ENCODE data around the gene AGO3. TPM values are rescaled to one million over a fixed set of nuclear protein-coding genes. Genes with fewer than 3 reads are reported as not detected.
"Not testable (repeated sequence)": the region's sequence is repeated elsewhere in the genome, so short reads cannot be mapped to it uniquely, and the experiment has no call there.

Gene AGO3
- total RNA-seq, 2 experiments from 2014 or later, result 31.3 to 34.5 TPM

GRCh38 chr1:35959304-35959703, 28.4 kb downstream of the AGO3 start:
- TF ChIP-seq CTCF (IDR thresholded peaks at IDR 0.05), result no peak
- peaks cover 27% of the 10 kb centered on the region for H3K36me3 Mint-ChIP-seq (ENCODE audit: low read depth)
- no peak for ATAC-seq (ENCODE audit: poor library complexity)
- H3K27ac Mint-ChIP-seq, result no peak overlapping the region
- no peak for DNase-seq
- peaks cover 4% of the 10 kb centered on the region for H3K4me1 Mint-ChIP-seq (ENCODE audit: low read depth)
- Histone ChIP-seq H3K9me3 (ENCODE audit: control insufficient read depth in 1 of 2, insufficient read depth in 1 of 2, low read length in 2 of 2) (no peaks in the 10 kb centered on the region), H3K27ac (ENCODE audit: low read depth in 1 of 2, low read length in 2 of 2) (no peak overlapping the region), H3K36me3 (ENCODE audit: insufficient read depth, low read length) (peaks cover 6% of the 10 kb centered on the region), H3K27me3 (ENCODE audit: control insufficient read depth in 1 of 2, insufficient read depth in 2 of 2, low read length in 2 of 2) (no peaks in the 10 kb centered on the region), H3K4me1 (ENCODE audit: insufficient read depth, low read length) (no peaks in the 10 kb centered on the region), H3K4me3 (ENCODE audit: low read length) (no peak overlapping the region)
- H3K27me3 Mint-ChIP-seq, result no peaks in the 10 kb centered on the region
- POLR2A ChIA-PET, result interaction anchor here (1.2 kb wide), 1 partner anchor 29 kb away, joined by 3 read pairs; the partner anchor contains the start of gene AGO3
- intact Hi-C loops (cut with DNase I, micrococcal nuclease), result no loop called here
- peaks cover 2% of the 10 kb centered on the region for H3K9me3 Mint-ChIP-seq
- CTCF ChIA-PET, result no interaction called here
- no peak overlapping the region for H3K4me3 Mint-ChIP-seq

GRCh38 chr1:35962952-35963351, 32.0 kb downstream of the AGO3 start:
- ChIA-PET CTCF (no interaction called here), POLR2A (no interaction called here)
- no peak overlapping the region for H3K4me3 ChIP-seq (ENCODE audit: low read length)
- no peak overlapping the region for H3K27ac ChIP-seq (ENCODE audit: low read depth in 1 of 2, low read length in 2 of 2)
- peaks cover 12% of the 10 kb centered on the region for H3K4me1 Mint-ChIP-seq (ENCODE audit: low read depth)
- no peaks in the 10 kb centered on the region for H3K27me3 ChIP-seq (ENCODE audit: control insufficient read depth in 1 of 2, insufficient read depth in 2 of 2, low read length in 2 of 2)
- no peak for TF ChIP-seq CTCF (IDR thresholded peaks at IDR 0.05)
- no peaks in the 10 kb centered on the region for H3K9me3 ChIP-seq (ENCODE audit: control insufficient read depth in 1 of 2, insufficient read depth in 1 of 2, low read length in 2 of 2)
- no peak for DNase-seq
- H3K36me3 Mint-ChIP-seq (ENCODE audit: low read depth), result peaks cover 28% of the 10 kb centered on the region
- H3K36me3 ChIP-seq (ENCODE audit: insufficient read depth, low read length), result no peaks in the 10 kb centered on the region
- H3K4me3 Mint-ChIP-seq, result no peak overlapping the region
- intact Hi-C loops (cut with DNase I, micrococcal nuclease), result no loop called here
- no peak for ATAC-seq (ENCODE audit: poor library complexity)
- H3K27me3 Mint-ChIP-seq, result no peaks in the 10 kb centered on the region
- no peaks in the 10 kb centered on the region for H3K4me1 ChIP-seq (ENCODE audit: insufficient read depth, low read length)
- H3K27ac Mint-ChIP-seq, result no peak overlapping the region
- H3K9me3 Mint-ChIP-seq, result peaks cover 3% of the 10 kb centered on the region

GRCh38 chr1:35964277-35964676, 33.4 kb downstream of the AGO3 start:
- H3K27ac ChIP-seq (ENCODE audit: low read depth in 1 of 2, low read length in 2 of 2); H3K4me1 ChIP-seq (ENCODE audit: insufficient read depth, low read length); H3K27me3 Mint-ChIP-seq; H3K27ac Mint-ChIP-seq; H3K4me3 Mint-ChIP-seq; H3K9me3 ChIP-seq (ENCODE audit: control insufficient read depth in 1 of 2, insufficient read depth in 1 of 2, low read length in 2 of 2); intact Hi-C loops (cut with DNase I, micrococcal nuclease); POLR2A ChIA-PET; CTCF ChIA-PET; H3K36me3 ChIP-seq (ENCODE audit: insufficient read depth, low read length); DNase-seq; H3K9me3 Mint-ChIP-seq; H3K4me3 ChIP-seq (ENCODE audit: low read length); H3K4me1 Mint-ChIP-seq (ENCODE audit: low read depth); H3K27me3 ChIP-seq (ENCODE audit: control insufficient read depth in 1 of 2, insufficient read depth in 2 of 2, low read length in 2 of 2); ATAC-seq (ENCODE audit: poor library complexity): not testable (repeated sequence)
- peaks cover 41% of the 10 kb centered on the region for H3K36me3 Mint-ChIP-seq (ENCODE audit: low read depth)

- Histone ChIP-seq H3K4me1 (ENCODE audit: insufficient read depth, low read length) (no peaks in the 10 kb centered on the region), H3K9me3 (ENCODE audit: control insufficient read depth in 1 of 2, insufficient read depth in 1 of 2, low read length in 2 of 2) (no peaks in the 10 kb centered on the region), H3K27ac (ENCODE audit: low read depth in 1 of 2, low read length in 2 of 2) (no peak overlapping the region), H3K27me3 (ENCODE audit: control insufficient read depth in 1 of 2, insufficient read depth in 2 of 2, low read length in 2 of 2) (no peaks in the 10 kb centered on the region), H3K4me3 (ENCODE audit: low read length) (no peak overlapping the region), H3K36me3 (ENCODE audit: insufficient read depth, low read length) (peaks cover 26% of the 10 kb centered on the region)
- Mint-ChIP-seq H3K9me3 (peaks cover 4% of the 10 kb centered on the region), H3K27me3 (no peaks in the 10 kb centered on the region), H3K36me3 (ENCODE audit: low read depth) (peaks cover 72% of the 10 kb centered on the region), H3K4me1 (ENCODE audit: low read depth) (peaks cover 8% of the 10 kb centered on the region), H3K27ac (no peak overlapping the region), H3K4me3 (no peak overlapping the region)
- ATAC-seq (ENCODE audit: poor library complexity), result no peak
- intact Hi-C loops (cut with DNase I, micrococcal nuclease), result no loop called here
- TF ChIP-seq CTCF (IDR thresholded peaks at IDR 0.05), result no peak
- POLR2A ChIA-PET, result no interaction called here
- CTCF ChIA-PET, result no interaction called here
- no peak for DNase-seq
Observed at GRCh38 chr1:35968396-35968795, 37.5 kb downstream of the AGO3 start.

All from CD4-positive, alpha-beta T cell (primary cell).